Heart left ventricle (tissue), 16 donors: ENCODE data around the gene PLA2R1. TPM values are rescaled to one million over a fixed set of nuclear protein-coding genes. Genes with fewer than 3 reads are reported as not detected.
A peak's percentile ranks its signal among the peaks of the same experiment; 100 is the strongest.

Source experiments
- ATAC-seq, 4 donors: fragments of 200-7000 bp; cut with Tn5 transposase; one replicate each; pipeline ENCODE4 v1.9.1; 2020 to 2022; ENCODE audit warnings: moderate library complexity in 4 of 4, mild to moderate bottlenecking in 3 of 4, moderate number of reproducible peaks in 1 of 4
- DNase-seq, 5 donors: peaks; one replicate each; pipeline ENCODE4 v3.0.0-alpha.2; 2020
- H3K27ac ChIP-seq, 12 donors: fragments of 200-600 bp; sonication (generic) in 4 of 12; one replicate each; pipeline versions ENCODE4 v1.5.0 to v1.8.0; 2016 to 2022; ENCODE audit warnings: mild to moderate bottlenecking in 2 of 12
- H3K27me3 ChIP-seq, 9 donors: fragments of 200-600 bp; sonication (generic) in 2 of 9; one replicate each; pipeline versions ENCODE4 v1.5.1 to v1.8.0; 2016 to 2022; ENCODE audit warnings: mild to moderate bottlenecking in 3 of 9
- H3K36me3 ChIP-seq, 9 donors: fragments of 200-600 bp; sonication (generic) in 2 of 9; one replicate each; pipeline versions ENCODE4 v1.5.0 to v1.8.0; 2018 to 2022; ENCODE audit warnings: mild to moderate bottlenecking in 2 of 9
- H3K4me1 ChIP-seq, 12 donors: fragments of 200-600 bp; sonication (generic) in 4 of 12; one replicate each; pipeline versions ENCODE4 v1.5.0 to v1.8.0; 2016 to 2022; ENCODE audit warnings: mild to moderate bottlenecking in 3 of 12
- H3K4me3 ChIP-seq, 12 donors: fragments of 200-600 bp; sonication (generic) in 4 of 12; one replicate each; pipeline versions ENCODE4 v1.5.0 to v1.8.0; 2017 to 2022; ENCODE audit warnings: mild to moderate bottlenecking in 9 of 12, moderate library complexity in 4 of 12
- H3K9me3 ChIP-seq, 12 donors: fragments of 200-600 bp; sonication (generic) in 4 of 12; one replicate each; pipeline versions ENCODE4 v1.5.0 to v1.8.0; 2016 to 2022; ENCODE audit warnings: mild to moderate bottlenecking in 1 of 12
- POLR2A ChIP-seq, 2 donors: fragments of 450-650 bp; IDR thresholded peaks; one replicate each; pipeline ENCODE4 v1.6.1; 2017; ENCODE audit warnings: antibody characterized with exemption in 2 of 2, mild to moderate bottlenecking in 2 of 2, moderate library complexity in 2 of 2
- WGBS, 4 donors: extraction: QIAGEN DNeasy Blood & Tissue Kit in 2 of 4; methylation state at CpG; one replicate each; pipeline versions ENCODE4 v1.1.5 to v1.1.7; 2013 to 2018; 5-methylcytosine and 5-hydroxymethylcytosine counted together
- intact Hi-C, 10 donors: fragments of 100-400 bp; cut with DNase I; formaldehyde crosslinking; loops; one replicate each; pipeline versions ENCODE4 v1.11.1 to v1.14.2; 2022
- polyA plus RNA-seq, 2 donors: library from polyadenylated mRNA; stranded (reverse); fragments of 200-250 nt; gene quantifications; one replicate each; pipeline ENCODE4 v1.2.3, GENCODE V29; 2013
- total RNA-seq, 9 donors: library from RNA; depleted of rRNA in 2 of 9; stranded (reverse); fragments of >200 nt in 2 of 9; fragmentation: NEBNext Ultra II Directional in 3 of 9; extraction: Animal tissue kit (Norgen Biotek cat#: 25700) in 3 of 9; gene quantifications; one replicate each; pipeline versions ENCODE4 v1.1.0 to v1.2.4, GENCODE V29; 2016 to 2023
- TF ChIP-seq, protein P1 (sequence below), 12 donors: fragments of 200-600 bp; sonication (generic) in 4 of 12; IDR thresholded peaks; one replicate each; pipeline versions ENCODE4 v1.5.0 to v1.8.0; 2018 to 2022; ENCODE audit warnings: antibody characterized with exemption in 12 of 12, mild to moderate bottlenecking in 5 of 12
- donor health status: ischemic (EF 13 %, LVEDD 7.1; RV severe dilation, severe dysfunction).
- donor health status: healthy with polysubstance abuse.
- donor health status: DM: no; HTN: yes; CAD: no.
- donor health status: DM: no; HTN: no; CAD: no.
- donor health status: ischemic (EF 25% LVEDD 6.9; RV normal size, moderate dysfunction).
- donor health status: ischemic (EF 25% LVEDD 5.7; RV mildly dilated, moderate dysfunction).
- donor health status: healthy.
- donor health status: DM: yes; HTN: yes; CAD: no.
- donor health status: ischemic (EF 35%, LVEDD 5.7; RV mildly dilated, moderate dysfunction).
- donor health status: nonischemic (EF 11% LVEDD 7.7; RV severe dilation, severe dysfunction).
- donor health status: DM: yes; HTN: yes; CAD: no.
- donor health status: PGD.
- donor health status: ischemic (EF 29% LVEDD 5.4; RV normal size, mild dysfunction).
- donor health status: nonischemic (EF 23%, LVEDD 6.1; RV moderate dilation, normal function).

PLA2R1 gene
- total and polyA plus RNA-seq, 11 donors: 0.36 to 4.7 (median 2.1) TPM

DNA sequence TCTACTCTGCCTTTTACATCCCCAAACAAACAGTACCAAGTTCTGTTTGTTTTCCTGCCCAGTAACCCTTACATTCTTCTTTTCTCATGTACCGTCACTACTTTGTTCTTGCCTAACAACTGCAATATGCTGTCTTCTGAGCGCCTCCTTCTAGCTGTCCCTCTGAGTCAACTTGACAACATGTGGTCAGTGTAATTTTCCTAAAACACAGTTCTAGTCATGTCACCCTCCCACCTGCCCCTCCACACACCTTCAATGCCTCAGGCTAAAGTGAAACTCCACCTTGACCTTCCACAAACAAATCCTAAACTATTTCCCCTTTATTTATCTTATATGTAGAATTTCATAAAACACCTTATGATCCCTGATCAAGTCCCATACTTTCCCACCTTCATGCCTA is 139.9 kb downstream of the PLA2R1 start:
- TF ChIP-seq, protein P1, sequence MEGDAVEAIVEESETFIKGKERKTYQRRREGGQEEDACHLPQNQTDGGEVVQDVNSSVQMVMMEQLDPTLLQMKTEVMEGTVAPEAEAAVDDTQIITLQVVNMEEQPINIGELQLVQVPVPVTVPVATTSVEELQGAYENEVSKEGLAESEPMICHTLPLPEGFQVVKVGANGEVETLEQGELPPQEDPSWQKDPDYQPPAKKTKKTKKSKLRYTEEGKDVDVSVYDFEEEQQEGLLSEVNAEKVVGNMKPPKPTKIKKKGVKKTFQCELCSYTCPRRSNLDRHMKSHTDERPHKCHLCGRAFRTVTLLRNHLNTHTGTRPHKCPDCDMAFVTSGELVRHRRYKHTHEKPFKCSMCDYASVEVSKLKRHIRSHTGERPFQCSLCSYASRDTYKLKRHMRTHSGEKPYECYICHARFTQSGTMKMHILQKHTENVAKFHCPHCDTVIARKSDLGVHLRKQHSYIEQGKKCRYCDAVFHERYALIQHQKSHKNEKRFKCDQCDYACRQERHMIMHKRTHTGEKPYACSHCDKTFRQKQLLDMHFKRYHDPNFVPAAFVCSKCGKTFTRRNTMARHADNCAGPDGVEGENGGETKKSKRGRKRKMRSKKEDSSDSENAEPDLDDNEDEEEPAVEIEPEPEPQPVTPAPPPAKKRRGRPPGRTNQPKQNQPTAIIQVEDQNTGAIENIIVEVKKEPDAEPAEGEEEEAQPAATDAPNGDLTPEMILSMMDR (IDR thresholded peaks at IDR 0.05): no peak
- no peak for TF ChIP-seq POLR2A (IDR thresholded peaks at IDR 0.05)
- Histone ChIP-seq H3K27me3 (no peaks in the 10 kb centered on the region), H3K36me3 (no peaks in the 10 kb centered on the region), H3K27ac (no peak overlapping the region), H3K4me3 (no peak overlapping the region), H3K9me3 (no peaks in the 10 kb centered on the region), H3K4me1 (peaks cover 0 to 7% (median 1%) of the 10 kb centered on the region in 12 donors)
- WGBS, 4 donors: 87 to 99% (median 92%) methylated on average over 2 of the region's 2 CpGs
- DNase-seq (no peak), ATAC-seq (no peak)
- intact Hi-C loops: no loop called here

DNA sequence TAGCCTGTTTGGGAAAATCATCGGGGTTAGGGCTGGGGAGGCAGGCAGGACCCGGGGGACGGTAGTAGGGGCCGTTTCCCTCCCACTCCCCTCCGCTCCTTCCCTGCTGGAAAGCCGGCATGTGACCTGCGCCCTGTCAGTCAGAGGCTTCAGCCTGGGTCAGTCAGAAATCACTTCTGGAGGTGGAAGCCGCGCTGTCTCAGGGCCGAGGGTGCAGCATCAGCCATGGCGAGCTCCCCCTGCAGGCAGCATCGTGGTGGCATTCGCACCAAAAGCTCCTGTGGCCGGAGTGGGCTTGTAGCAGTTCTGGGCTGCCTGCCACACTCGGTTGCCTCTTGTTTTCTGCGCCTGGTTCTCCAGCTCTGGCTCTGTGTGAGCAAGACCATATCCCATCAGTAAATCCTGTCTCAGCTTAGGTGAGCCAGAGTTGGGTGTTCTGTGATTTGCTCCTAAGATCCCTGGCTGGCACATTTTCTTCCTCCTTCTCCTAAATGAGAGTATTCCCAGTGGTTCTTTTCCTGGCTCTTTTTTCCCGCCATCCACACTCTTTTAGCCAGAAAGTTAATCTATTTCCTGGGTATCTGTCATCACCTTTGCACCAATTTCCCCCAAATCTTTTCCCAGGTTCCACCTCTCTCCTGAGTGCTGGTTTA is 140.5 kb downstream of the PLA2R1 start:
- no peak overlapping the region for H3K27ac ChIP-seq
- 14 to 20% (median 19%) methylated on average over 17 of the region's 17 CpGs for WGBS, 4 donors
- no peaks in the 10 kb centered on the region for H3K27me3 ChIP-seq
- peak; percentile 64 to 88 (median 78) for DNase-seq
- H3K36me3 ChIP-seq: no peaks in the 10 kb centered on the region
- peak in 3 of 4 donors; percentile 90 for ATAC-seq
- peaks cover 0 to 7% (median 1%) of the 10 kb centered on the region in 12 donors for H3K4me1 ChIP-seq
- intact Hi-C loops: no loop called here
- no peak for TF ChIP-seq POLR2A (IDR thresholded peaks at IDR 0.05)
- TF ChIP-seq, protein P1 (IDR thresholded peaks at IDR 0.05): peak; percentile 56 to 84 (median 70)
- H3K9me3 ChIP-seq: no peaks in the 10 kb centered on the region
- no peak overlapping the region for H3K4me3 ChIP-seq

DNA sequence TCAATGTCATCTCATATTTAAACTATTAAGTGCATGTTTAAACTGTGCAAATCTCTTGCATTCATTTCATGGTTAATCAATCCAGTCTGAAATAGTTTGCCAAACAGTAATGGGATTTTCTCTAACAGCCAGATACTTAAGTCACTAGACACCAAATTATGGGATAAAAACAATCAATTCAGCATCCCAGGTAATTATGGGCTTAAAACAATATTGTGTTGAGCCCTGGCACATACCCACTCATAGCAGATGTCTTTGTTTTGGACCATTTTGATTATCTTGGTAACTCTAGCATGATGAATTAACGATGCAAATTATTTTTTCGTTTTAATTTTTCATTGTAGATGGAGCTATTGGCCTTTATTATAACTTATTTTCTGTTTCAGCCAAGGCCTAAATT is 145.9 kb downstream of the PLA2R1 start:
- 94 to 96% (median 96%) methylated on average over 2 of the region's 2 CpGs for WGBS, 4 donors
- Histone ChIP-seq H3K4me1 (peaks cover 0 to under 1% (median 0%) of the 10 kb centered on the region in 12 donors), H3K27ac (no peak overlapping the region), H3K36me3 (no peaks in the 10 kb centered on the region), H3K9me3 (no peaks in the 10 kb centered on the region), H3K27me3 (no peaks in the 10 kb centered on the region), H3K4me3 (no peak overlapping the region)
- no peak for DNase-seq
- intact Hi-C loops: no loop called here
- no peak for ATAC-seq
- TF ChIP-seq, protein P1 (IDR thresholded peaks at IDR 0.05): no peak
- TF ChIP-seq POLR2A (IDR thresholded peaks at IDR 0.05): no peak

DNA sequence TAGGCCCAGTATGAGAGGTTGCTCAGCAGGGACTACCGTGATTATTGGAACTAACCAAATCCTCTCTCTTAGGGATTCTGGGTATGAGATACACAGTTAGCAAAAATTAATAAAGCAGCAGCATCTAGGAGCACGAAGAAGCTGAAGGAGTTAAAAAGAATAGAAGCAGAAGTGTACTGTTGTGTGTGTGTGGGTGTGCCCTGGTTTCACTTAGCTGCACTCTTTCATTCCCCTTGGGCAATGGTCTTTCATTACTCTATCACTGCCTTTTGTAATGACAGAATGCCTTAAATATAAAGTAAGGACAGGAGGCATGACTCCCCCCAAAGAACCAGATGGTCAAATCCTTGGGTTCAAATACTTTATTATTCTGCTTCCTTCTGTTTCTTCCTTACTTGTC is 148.5 kb downstream of the PLA2R1 start:
- Histone ChIP-seq H3K27ac (no peak overlapping the region), H3K9me3 (no peaks in the 10 kb centered on the region), H3K36me3 (no peaks in the 10 kb centered on the region), H3K4me3 (no peak overlapping the region), H3K27me3 (no peaks in the 10 kb centered on the region), H3K4me1 (no peaks in the 10 kb centered on the region)
- ATAC-seq: no peak
- no peak for DNase-seq
- TF ChIP-seq, protein P1 (IDR thresholded peaks at IDR 0.05): no peak
- TF ChIP-seq POLR2A (IDR thresholded peaks at IDR 0.05): no peak
- intact Hi-C loops: no loop called here
- 87 to 96% (median 93%) methylated on average over 2 of the region's 2 CpGs for WGBS, 4 donors
